ENCODE results near the gene CERS4.
"Not testable (repeated sequence)": the region's sequence is repeated elsewhere in the genome, so short reads cannot be mapped to it uniquely, and the experiment has no call there.

The CERS4 gene, protein sequence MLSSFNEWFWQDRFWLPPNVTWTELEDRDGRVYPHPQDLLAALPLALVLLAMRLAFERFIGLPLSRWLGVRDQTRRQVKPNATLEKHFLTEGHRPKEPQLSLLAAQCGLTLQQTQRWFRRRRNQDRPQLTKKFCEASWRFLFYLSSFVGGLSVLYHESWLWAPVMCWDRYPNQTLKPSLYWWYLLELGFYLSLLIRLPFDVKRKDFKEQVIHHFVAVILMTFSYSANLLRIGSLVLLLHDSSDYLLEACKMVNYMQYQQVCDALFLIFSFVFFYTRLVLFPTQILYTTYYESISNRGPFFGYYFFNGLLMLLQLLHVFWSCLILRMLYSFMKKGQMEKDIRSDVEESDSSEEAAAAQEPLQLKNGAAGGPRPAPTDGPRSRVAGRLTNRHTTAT

GRCh38 chr19:8208922-8209461 is at the start of gene CERS4:
Gene CERS4, plus strand, starts transcription at chr19:8209370. Its CDS starts 41,707 bp downstream, at chr19:8251077.
- DNase-seq = peak; percentile 35

GRCh38 chr19:8161135-8161646 is 48.0 kb upstream of the CERS4 start:
- no peak for DNase-seq

- no peak for DNase-seq
These were observed 45.4 kb upstream of the CERS4 start for GRCh38 chr19:8163759-8164158.

- no peak for DNase-seq
These were observed 41.2 kb upstream of the CERS4 start for GRCh38 chr19:8167985-8168384.

- DNase-seq = no peak
These were observed 40.6 kb upstream of the CERS4 start for GRCh38 chr19:8168537-8168936.

GRCh38 chr19:8174706-8175105 is 34.5 kb upstream of the CERS4 start:
- DNase-seq = no peak

DNA sequence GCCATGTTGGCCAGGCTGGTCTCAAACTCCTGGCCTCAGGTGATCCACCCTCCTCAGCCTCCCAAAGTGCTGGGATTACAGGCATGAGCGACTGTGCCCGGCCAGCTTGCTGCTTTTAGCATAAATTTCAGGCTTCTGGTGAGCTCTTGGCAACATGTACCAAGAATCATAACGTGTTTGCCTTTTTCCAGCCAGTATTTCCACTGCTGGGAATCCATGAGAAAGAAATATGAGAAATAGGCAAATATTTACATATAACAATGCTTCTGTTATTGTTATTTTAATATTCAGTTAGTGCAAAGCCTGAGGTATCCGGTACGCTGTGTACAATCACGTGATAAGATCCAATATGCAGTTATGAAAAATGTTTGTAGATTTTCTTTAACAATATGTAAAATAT is 29.2 kb upstream of the CERS4 start:
- no peak for DNase-seq

DNA sequence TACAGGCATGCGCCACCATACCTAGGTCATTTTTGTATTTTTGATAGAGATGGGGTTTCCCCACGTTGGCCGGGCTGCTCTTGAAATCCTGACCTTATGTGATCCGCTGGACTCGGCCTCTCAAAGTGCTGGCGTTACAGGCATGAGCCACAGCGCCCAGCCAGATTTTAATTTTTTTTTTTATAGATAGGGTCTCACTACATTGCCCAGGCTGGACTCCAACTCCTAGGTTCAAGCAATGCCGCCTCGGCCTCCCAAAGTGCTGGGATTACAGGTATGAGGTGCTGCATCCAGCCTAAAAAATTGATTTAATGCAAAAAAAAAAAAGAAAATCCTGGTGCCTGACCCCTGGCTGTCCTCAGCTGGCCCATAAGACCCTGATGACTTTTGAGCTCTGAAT is 24.9 kb upstream of the CERS4 start:
- no peak for DNase-seq

DNA sequence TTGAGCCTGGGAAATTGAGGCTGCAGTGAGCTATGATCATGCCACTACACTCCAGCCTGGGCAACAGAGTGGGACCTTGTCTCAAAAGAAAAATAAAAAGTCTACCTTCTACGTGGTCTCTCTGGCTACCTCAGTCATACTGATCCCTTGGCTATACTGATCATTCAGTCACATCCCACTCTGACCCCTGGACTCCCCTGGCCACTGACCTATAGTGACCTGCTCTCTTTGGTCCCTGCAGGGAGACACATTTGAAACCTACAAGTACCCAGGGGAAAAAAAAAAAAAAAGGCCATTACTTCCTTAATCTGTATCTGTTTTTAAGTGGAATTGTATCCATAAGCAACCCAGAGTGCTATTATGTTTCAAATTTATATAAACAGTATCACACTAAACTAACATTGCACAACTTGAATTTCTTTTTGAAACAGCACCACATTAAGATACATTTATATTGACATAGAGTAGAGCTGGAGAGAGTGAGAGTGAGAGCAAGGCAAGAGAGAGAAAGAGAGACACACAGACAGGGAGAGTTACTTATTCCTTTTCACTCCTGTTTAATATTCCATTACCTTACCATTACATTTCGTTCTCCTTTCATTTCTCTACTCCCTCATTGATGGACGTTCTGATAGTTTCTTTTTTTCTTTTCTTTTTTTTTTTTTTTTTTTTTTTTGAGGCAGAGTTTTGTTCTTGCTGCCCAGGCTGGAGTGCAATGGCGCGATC is 23.7 kb upstream of the CERS4 start:
- DNase-seq = no peak

DNA sequence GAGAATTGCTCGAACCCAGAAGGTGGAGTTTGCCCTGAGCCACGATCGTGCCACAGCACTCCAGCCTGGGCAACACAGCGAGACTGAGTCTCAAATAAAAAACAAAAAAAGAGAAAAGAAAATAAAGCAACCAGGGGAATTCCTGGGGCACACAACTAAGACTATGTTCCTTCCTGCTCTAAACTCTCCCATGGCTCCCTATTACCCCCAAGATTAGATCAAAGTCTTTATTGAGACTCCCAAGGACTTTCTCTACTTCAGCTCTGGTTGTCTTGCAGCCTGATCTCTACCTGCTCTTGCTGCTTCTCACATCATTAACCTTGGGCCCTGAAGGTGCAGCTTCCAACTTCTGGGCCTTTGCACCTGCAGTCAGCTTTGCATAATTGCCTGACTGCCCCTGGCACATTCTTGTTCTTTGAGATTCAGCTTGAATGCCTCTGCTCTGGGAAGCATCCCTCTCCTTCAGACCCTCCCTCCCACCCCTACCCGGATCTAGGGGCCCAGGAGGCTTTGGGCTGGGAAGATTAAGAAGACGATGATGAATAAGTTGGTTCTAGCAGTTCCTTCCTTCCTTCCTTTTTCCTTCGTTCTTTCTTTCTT is 16.8 kb upstream of the CERS4 start:
- DNase-seq = no peak

DNA sequence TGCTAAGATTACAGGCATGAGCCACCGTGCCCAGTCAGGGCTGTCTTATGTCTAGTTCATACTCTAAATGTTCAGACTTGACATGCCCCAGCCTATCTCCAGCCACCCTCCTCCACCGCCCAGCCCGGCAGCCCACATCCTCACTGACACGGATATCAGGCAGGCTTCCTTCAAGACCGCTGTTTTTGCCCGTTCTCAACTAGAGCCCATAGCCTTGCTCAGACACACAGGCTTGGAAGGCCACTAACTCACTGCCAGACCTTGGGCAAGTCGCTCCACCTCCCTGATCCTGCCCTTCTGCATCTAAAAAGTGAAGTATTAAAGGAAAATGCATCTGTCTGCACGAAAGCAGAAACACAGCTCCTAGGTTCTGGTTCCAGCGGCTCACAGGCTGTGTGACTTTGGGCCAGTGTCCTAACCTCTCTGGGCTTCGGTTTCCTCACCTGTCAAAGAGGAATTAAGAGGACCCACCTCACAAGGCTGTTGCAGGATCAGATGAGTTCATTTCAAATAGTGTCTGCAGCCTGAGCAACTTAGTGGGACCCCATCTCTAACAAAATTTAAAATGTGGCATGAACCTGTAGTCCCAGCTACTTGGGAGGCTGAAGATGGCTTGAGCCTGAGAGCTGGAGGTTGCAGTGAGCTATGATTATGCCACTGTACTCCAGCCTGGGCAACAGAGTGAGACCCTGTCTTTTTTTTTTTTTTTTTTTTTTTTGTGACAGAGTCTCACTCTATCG is 14.5 kb upstream of the CERS4 start:
- DNase-seq = no peak

GRCh38 chr19:8196271-8196927 is 12.8 kb upstream of the CERS4 start:
- no peak for DNase-seq

DNA sequence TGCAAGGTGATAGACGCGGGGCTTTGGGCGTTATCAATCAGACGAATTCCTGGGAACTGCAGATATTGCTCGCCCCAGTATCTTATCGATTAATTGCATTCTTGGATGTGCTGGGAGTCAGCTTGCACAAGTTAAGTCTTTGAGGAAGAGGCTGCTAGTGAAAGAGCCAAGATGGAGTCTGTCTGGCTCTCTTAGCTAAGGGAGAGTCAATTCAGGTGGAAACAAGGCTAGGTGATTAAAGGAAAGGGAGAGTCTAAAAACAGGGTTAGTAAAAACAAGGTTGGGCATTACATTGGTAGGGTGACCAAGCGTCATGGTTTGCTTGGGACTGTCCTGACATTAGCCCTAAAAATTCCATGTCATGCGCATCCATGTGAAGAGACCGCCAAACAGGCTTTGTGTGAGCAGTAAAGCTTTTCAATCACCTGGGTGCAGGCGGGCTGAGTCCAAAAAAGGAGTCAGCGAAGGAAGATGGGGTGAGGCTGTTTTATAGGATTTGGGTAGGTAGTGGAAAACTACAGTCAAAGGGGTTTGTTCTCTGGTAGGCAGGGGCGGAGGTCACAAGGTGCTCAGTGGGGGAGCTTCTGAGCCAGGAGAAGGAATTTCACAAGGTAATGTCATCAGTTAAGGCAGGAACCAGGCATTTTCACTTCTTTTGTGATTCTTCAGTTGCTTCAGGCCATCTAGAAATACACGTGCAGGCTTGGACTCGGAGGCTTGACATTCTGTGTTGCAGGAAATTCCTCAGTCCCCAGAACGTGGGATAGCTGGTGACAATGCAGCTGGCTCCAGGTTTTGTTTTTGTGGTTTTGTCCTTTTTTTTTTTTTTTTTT is 5.7 kb upstream of the CERS4 start:
- DNase-seq = not testable (repeated sequence)

- no peak for DNase-seq
These were observed 4.2 kb upstream of the CERS4 start for GRCh38 chr19:8204961-8205360.

GRCh38 chr19:8206147-8207087 is 2.8 kb upstream of the CERS4 start:
- peak; percentile 16 for DNase-seq

DNA sequence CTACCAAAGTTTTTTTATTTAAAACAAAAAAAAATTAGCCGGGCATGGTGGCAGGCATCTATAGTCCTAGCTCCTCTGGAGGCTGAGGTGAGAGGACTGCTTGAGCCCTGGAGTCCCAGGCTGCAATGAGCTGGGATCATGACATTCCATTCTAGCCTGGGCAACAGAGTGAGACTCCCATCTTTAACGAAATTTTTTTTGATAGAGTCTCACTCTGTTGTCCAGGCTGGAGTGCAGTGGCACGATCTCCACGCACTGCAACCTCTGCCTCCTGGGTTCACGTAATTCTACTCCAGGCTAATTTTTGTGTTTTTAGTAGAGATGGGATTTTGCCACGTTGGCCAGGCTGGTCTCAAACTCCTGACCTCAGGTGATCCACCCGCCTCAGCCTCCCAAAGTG is 1.8 kb upstream of the CERS4 start:
- not testable (repeated sequence) for DNase-seq

DNA sequence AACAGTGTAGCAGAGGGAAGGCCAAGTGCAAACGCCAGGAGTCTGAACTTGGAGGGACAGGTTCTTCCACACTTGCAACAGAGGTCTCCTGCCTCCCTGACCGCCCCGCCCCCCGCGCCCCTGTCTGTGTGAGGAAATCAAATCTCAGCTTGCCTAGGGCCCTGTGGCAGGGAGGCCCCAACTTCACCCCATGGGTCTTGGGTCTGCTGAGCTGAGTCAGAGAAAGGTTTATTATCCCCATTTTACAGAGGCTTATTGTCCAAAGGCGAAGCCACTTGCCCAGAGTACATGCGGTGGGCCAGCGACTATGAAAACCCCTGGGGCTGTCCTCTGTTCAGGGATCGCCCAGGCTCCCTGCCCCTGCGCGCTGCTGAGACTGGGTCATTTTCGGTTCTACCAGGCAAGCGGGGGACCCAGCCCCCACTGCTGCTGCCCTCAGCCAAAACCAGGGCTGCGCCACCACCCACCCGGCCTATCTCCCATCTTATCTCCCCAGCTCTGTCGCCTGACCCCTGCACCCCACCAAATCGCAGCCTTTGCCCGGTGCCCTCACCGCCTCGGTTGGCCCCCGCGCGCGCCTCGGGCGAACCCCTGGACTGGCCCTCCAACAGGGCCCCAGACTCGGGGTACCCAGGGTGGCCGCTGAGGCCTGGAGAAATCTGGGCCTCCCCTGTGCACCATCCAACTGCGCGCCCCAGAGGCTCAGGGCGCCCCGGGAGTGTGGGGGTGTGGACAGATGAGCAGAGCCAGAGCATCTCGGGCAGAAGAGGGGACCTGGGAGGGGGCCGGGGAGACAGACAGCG is 850 bp upstream of the CERS4 start:
- no peak for DNase-seq

DNA sequence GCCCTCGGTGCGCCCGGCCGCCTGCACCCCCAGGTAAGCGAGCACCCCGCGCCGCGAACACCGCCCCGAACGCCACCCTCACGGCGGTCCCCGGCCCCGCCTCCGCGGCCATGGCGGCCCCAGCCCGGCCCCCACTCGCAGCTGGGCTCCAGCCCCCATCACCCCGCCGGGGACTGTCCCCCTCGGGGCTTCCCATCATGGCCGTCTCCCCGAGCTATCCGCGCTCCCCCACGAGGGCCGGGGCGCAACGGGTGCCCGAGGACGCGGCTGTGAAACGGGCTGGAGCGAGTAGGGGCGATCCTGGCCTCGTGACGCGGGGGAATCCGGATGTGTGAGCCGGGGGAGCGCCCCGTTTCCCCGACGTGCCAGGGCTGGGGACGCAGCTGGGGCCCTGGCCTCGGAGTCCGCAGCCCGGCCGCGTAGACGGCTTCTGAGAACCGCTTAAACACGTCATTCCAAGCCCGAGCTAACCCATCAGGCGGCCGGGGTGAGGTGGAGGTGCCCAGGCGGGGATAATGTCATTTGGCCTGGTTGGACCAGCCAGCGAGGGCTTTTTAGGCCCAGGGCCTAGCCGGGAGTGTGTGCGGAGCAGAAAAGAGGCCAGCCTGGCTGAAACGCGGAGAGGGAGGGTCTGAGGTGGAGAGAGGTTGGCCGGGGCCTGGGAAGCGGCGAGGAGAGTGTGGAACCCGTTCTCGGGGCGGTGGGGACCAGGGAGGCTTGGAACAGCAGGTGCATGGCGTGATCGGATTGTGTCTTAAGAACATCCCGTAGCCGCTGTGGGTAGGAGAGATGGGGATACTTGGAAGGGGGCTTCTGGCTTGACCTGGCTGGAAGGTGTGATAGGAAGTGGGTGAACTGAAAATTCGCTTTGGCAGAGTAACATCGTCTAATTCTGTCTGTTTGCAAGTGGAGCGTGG is 550 bp downstream of the CERS4 start:
- no peak for DNase-seq

All from NCI-H748 treated with DMSO at 0.1 percent for 48 hours (cell line).